OCI-LY1 (cell line): ENCODE data around the gene MYOZ1.
A peak's percentile ranks its signal among the peaks of the same experiment; 100 is the strongest.

Source experiments
- H2AFZ ChIP-seq: fragments of 200-600 bp; sonication (generic), shearing (Covaris generic); 2 replicates; pipeline ENCODE4 v1.6.0; 2014; ENCODE audit warnings: antibody characterized with exemption, mild to moderate bottlenecking, low read length
- H3F3A ChIP-seq: fragments of 200-600 bp; sonication (generic), shearing (Covaris generic); 2 replicates; pipeline ENCODE4 v1.6.0; 2014; ENCODE audit warnings: mild to moderate bottlenecking, antibody characterized with exemption, low read length, moderate library complexity; ENCODE audit not compliant: insufficient read depth
- H3K27ac ChIP-seq: fragments of 200-600 bp; sonication (generic); 2 replicates; pipeline ENCODE4 v1.5.1; 2014; ENCODE audit warnings: low read length, mixed run types, mild to moderate bottlenecking, low read depth; ENCODE audit not compliant: poor library complexity, severe bottlenecking
- H3K27me3 ChIP-seq: fragments of 200-600 bp; sonication (generic); 2 replicates; pipeline ENCODE4 v1.6.0; 2014; ENCODE audit warnings: antibody characterized with exemption, mild to moderate bottlenecking, low read length, moderate library complexity; ENCODE audit not compliant: insufficient read depth
- H3K36me3 ChIP-seq: fragments of 200-600 bp; sonication (generic); 2 replicates; pipeline ENCODE4 v1.6.1; 2014; ENCODE audit warnings: mild to moderate bottlenecking, antibody characterized with exemption, low read length, moderate library complexity, mixed read lengths; ENCODE audit not compliant: insufficient read depth
- H3K4me1 ChIP-seq: fragments of 200-600 bp; sonication (generic); 2 replicates; pipeline ENCODE4 v1.5.1; 2014; ENCODE audit warnings: mild to moderate bottlenecking, low read length, moderate library complexity; ENCODE audit not compliant: insufficient read depth, severe bottlenecking
- H3K4me2 ChIP-seq: fragments of 200-600 bp; sonication (generic), shearing (Covaris generic); 2 replicates; pipeline ENCODE4 v1.6.1; 2014; ENCODE audit warnings: low read length
- H3K4me3 ChIP-seq: fragments of 200-600 bp; sonication (generic); 2 replicates; pipeline ENCODE4 v1.5.1; 2014; ENCODE audit warnings: low read length, low read depth, mild to moderate bottlenecking, mixed read lengths; ENCODE audit not compliant: poor library complexity, severe bottlenecking
- H3K79me2 ChIP-seq: fragments of 200-600 bp; shearing (Covaris generic); 2 replicates; pipeline ENCODE4 v1.6.1; 2016; ENCODE audit warnings: mixed run types, low read length, mixed read lengths; ENCODE audit not compliant: insufficient read depth
- H3K9ac ChIP-seq: fragments of 200-600 bp; sonication (generic), shearing (Covaris generic); 2 replicates; pipeline ENCODE4 v1.6.1; 2014; ENCODE audit warnings: mild to moderate bottlenecking, low read length, mixed read lengths
- H3K9me2 ChIP-seq: fragments of 200-600 bp; sonication (generic), shearing (Covaris generic); 2 replicates; pipeline ENCODE4 v1.6.1; 2014; ENCODE audit warnings: low read depth, mild to moderate bottlenecking, low read length, mixed read lengths
- H3K9me3 ChIP-seq: fragments of 200-600 bp; shearing (Covaris generic); 2 replicates; pipeline ENCODE4 v1.6.1; 2014; ENCODE audit warnings: low read length, mixed read lengths
- H4K20me1 ChIP-seq: fragments of 200-600 bp; sonication (generic), shearing (Covaris generic); 2 replicates; pipeline ENCODE4 v1.6.0; 2016; ENCODE audit warnings: mild to moderate bottlenecking, low read length; ENCODE audit not compliant: insufficient read depth
- CTCF ChIP-seq: fragments of 200-600 bp; sonication (generic), shearing (Covaris generic); IDR thresholded peaks from 2 replicates; pipeline ENCODE4 v1.5.1; 2017; ENCODE audit warnings: mild to moderate bottlenecking, antibody characterized with exemption, low read length, moderate library complexity, mixed read lengths
- EZH2 ChIP-seq: fragments of 200-600 bp; sonication (generic), shearing (Covaris generic); IDR thresholded peaks from 2 replicates; pipeline ENCODE4 v1.8.0; 2017; ENCODE audit warnings: borderline replicate concordance, mixed run types, mild to moderate bottlenecking, antibody characterized with exemption, low read length, moderate library complexity, mixed read lengths

The MYOZ1 gene

GRCh38 chr10:73648975-73649829, 7.9 kb upstream of the MYOZ1 start:
- Histone ChIP-seq H3K9me2 (no peaks in the 10 kb centered on the region), H3K36me3 (no peaks in the 10 kb centered on the region), H4K20me1 (no peaks in the 10 kb centered on the region), H3K4me1 (peaks cover 6% of the 10 kb centered on the region), H3K27me3 (0 out of 2 replicates have a peak, but pooled peaks cover 4% of the 10 kb centered on the region), H3K27ac (no peak overlapping the region), H3K4me2 (no peak overlapping the region), H2AFZ (no peak overlapping the region), H3K9ac (no peak overlapping the region), H3K79me2 (no peaks in the 10 kb centered on the region), H3F3A (no peaks in the 10 kb centered on the region), H3K4me3 (no peak overlapping the region), H3K9me3 (no peaks in the 10 kb centered on the region)
- TF ChIP-seq CTCF (no peak), EZH2 (no peak)

- no peaks in the 10 kb centered on the region for H3K9me3 ChIP-seq
- H3K9ac ChIP-seq = no peak overlapping the region
- H4K20me1 ChIP-seq = no peaks in the 10 kb centered on the region
- H3K27ac ChIP-seq = no peak overlapping the region
- no peaks in the 10 kb centered on the region for H3K79me2 ChIP-seq
- TF ChIP-seq CTCF (no peak), EZH2 (no peak)
- no peak overlapping the region for H3K4me2 ChIP-seq
- no peaks in the 10 kb centered on the region for H3K9me2 ChIP-seq
- no peaks in the 10 kb centered on the region for H3K36me3 ChIP-seq
- no peaks in the 10 kb centered on the region for H3F3A ChIP-seq
- H2AFZ ChIP-seq = no peak overlapping the region
- no peak overlapping the region for H3K4me3 ChIP-seq
- H3K27me3 ChIP-seq = 0 out of 2 replicates have a peak, but pooled peaks cover 4% of the 10 kb centered on the region
- peaks cover 6% of the 10 kb centered on the region for H3K4me1 ChIP-seq
Observed at GRCh38 chr10:73647875-73648651, 6.8 kb upstream of the MYOZ1 start.

- H3K36me3 ChIP-seq = no peaks in the 10 kb centered on the region
- H3K27ac ChIP-seq = no peak overlapping the region
- H3K4me3 ChIP-seq = no peak overlapping the region
- H3K27me3 ChIP-seq = 0 out of 2 replicates have a peak, but pooled peaks cover 4% of the 10 kb centered on the region
- 0 out of 2 replicates have a peak overlapping the region, but pooled peaks have one; percentile 12 for H3K4me2 ChIP-seq
- no peak overlapping the region for H2AFZ ChIP-seq
- H3K79me2 ChIP-seq = no peaks in the 10 kb centered on the region
- H3F3A ChIP-seq = no peaks in the 10 kb centered on the region
- H4K20me1 ChIP-seq = no peaks in the 10 kb centered on the region
- H3K9me3 ChIP-seq = no peaks in the 10 kb centered on the region
- H3K9ac ChIP-seq = no peak overlapping the region
- H3K4me1 ChIP-seq = peaks cover 6% of the 10 kb centered on the region
- TF ChIP-seq EZH2 (no peak), CTCF (no peak)
- no peaks in the 10 kb centered on the region for H3K9me2 ChIP-seq
Observed at GRCh38 chr10:73647211-73647874, 6.1 kb upstream of the MYOZ1 start.
